GM18858 (cell line): ENCODE results near the gene ZEB2.

Experiments
- ATAC-seq: cut with Tn5 transposase; IDR thresholded peaks from one replicate; pipeline ENCODE4 v1.9.1; 2021; ENCODE audit not compliant: unreplicated experiment

ZEB2 gene

DNA sequence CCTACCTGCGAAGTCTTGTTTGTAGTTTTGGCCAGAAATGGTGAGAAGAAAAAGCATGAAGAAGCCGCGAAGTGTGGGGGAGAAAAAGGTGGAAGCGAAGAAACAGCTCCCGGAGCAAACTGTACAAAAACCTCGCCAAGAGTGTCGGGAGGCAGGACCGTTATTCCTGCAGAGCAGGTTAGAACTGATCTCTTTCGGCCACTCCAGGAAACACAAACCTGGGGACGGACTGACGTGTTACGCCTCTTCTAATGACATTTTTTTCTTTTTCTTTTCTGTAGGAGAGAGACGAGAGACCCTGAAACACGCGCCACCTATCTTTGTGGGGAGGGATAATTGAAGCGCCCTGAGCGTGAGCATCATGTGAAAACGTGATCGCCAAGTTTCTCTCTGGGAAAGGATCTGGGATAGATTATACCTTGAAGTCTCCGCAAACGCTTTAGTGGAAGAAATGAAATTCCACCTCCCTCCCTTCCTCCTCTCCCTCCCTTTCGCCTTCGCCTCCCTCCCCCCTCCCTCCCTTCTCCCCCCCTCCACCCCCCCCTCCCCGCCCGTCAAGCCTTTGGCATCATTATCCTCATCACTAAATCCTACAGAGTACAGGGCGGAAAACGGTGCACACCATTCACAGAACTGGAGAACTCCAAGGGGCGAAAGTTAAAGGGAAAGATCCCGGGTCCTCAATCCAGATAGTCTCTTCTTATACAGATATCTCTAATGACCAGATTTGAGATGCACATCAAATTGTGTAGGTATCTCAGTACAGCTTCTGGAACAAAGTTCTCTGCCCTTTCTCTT, at the start of gene ZEB2:
Gene ZEB2, minus strand, starts transcription at position 186 of the 798 bp plus-strand sequence. CDS start 2,769 bp downstream, outside the sequence.
- ATAC-seq: no peak

DNA sequence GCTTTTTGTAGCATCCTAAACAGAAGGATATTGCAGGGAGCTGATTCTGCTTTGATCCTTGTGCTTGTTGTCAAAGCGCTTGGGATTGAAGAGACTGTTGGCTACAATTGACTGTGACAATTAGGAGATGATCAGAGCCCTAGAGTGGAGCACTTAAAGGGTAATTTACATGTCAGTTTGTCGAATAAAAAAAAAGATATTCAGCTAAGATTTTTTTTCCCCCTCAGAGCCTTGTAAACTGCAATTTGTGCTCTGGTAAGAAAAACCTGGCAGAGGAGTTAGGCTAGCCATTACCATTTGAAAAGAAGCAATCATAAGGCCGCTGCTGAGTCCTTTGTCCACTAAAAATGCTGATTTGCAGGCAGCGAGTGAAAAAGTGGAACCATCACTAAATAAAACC, 47.8 kb upstream of the ZEB2 start:
- no peak for ATAC-seq

DNA sequence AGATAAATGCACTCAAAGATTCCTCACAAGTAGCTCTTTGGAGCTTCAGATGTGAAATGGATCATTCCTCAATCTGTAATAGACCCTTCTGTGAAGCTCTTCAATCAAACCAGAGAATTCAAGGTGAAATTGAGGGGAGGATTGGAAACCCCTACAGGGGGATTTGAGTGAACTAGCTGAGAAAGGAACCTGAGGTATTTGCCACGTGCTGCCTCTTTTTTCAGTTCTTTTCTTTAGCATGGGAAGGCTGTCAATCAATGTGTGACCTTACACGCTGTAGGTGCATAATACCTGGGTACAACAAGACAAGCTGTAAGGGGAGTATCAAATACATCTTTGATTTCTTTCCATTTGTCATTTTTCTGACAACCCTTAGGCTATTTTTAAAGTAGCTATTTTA, 46.5 kb upstream of the ZEB2 start:
- ATAC-seq: no peak

DNA sequence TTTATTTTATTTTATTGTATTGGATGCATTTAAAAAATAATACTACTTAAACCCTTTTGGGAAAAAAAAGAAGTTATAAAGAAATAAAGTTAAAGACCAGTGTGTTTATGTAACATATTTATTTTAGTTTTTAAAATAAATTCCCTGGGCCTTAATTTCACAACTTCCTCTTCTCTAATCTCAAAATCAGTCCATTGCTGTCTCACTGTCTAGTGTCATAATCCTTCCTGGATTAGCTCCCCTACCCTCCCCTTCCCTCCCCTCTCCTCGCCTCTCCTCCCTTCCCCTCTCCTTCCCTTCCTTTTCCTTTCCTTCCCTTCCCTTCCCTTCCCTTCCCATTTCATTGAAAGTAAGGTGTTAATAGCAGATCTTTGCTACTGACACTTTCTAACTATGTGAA, 40.3 kb upstream of the ZEB2 start:
- no peak for ATAC-seq

DNA sequence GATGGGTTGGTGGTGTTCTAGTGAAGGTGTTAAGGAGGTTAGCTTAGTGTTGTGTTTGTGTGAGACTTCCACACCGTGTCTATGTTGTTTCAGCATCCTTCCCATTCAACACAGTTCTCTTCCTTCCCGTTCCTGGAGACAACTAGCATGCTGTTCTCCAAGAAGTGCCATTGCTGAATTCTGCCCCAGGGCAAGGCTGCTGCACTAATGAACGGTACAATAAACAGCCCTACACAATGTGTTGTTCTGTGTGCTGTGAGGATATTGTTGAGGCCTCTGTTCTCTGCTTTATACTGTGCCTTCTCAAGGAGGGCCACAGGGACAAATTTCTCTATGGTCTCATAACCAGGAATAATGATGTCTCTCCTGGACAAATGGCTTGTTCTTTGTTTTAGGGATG, 39.8 kb upstream of the ZEB2 start:
- ATAC-seq: no peak

DNA sequence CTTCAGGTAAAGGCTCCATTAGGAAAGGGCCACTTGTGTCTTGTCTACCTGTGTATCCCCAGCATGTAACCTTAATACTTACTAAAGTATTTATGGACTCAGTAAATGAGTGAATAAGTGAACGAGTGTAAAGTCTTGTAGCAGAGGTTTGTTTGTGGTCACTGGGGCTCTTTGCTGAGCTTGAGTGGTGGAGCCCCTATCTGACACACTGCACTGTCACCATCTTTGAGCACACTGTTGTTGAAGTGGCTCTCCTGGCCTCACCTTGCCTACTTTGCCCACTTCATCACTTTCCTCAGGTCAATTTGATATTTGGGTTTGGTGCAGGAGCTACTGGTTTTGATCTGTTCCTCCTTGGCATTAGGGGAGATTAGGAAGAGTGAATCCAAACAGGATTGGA, 39.3 kb upstream of the ZEB2 start:
- no peak for ATAC-seq

DNA sequence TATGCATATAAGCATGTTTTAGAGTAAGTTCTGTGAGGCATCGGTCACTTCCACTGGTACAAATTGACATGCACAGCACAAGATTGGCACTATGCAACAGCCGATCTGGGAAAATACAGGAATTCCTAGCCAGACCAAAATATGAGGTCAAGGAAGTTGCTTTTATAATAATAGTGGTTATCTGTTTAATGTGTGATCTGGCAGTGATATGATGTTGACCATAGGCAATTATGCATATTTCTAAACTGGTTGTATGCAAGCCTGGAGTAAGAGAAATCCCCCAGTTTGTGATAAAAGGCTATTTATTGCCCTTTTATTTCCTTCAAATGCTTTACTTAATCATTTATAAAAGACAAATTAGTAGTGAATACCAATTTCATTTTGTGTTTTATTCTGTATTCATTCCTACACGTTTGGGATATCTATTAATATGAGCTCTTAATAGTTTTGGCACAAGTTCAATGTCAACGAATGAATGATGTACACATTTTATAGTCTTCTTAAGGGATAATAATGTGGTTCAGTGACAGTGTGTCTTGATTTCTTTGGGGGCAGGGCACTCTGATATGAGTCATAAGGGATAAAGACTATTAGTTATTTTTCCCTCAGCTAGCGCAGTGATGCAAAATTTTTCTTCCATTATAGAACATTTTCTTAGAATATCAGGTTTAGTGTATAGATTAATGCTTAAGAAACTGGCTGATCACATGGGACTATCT, 34.7 kb upstream of the ZEB2 start:
- no peak for ATAC-seq

DNA sequence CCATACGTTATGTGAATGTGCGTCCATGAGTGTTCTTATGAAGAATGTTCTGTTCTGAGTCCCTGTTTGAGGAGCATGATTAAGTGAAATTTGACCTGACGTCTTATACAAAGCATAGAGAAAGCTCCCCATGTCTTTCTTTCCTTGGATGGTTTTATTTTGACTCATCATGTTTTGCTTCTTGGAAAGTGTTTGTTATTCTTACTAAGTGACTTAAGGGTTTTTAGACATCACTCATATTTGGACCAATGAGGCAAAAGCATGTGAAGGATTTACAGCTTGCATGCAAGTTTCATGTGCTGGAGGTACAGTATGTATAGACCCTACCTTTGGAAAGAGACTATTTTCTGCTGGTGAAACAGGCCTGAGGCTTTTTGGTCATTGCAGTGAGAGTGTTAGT, 33.5 kb upstream of the ZEB2 start:
- no peak for ATAC-seq

DNA sequence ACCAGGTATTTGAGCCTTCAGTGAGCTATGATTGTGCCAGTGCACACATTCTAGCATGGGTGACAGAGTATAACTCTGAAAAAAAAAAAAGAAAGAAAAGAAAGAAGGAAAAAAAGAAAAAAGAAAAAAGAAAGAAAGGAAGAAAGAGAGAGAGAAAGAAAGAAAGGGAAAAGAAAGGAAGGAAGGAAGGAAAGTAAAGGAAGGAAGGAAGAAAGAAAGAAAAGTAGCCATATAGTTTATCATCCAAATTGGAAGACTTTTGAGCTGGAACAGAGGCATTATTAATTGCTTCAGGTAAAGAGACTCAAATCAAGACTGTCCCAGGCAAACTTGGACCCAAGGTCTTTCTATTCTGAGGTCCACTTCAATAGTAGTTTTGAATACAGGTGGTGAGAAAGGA, 32.9 kb upstream of the ZEB2 start:
- no peak for ATAC-seq

DNA sequence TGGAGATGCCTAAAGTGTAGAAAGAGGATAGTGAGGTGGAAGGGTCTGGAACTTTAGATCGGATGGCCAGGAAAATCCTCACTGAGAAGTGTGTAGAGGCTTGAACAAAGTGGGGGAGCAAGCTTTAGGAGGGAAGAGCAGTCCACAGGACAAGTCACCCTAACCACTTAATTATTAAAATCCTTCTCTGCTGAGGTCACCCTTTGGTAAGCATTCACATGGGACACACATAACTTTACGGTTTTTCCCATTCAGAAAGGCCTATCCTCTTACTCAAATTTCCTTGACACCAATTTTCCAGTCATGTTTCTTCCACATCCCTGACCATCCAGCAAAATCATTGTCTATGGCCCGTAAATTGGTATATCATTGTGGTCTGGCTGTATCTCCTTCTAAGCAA, 31.0 kb upstream of the ZEB2 start:
- ATAC-seq: no peak

DNA sequence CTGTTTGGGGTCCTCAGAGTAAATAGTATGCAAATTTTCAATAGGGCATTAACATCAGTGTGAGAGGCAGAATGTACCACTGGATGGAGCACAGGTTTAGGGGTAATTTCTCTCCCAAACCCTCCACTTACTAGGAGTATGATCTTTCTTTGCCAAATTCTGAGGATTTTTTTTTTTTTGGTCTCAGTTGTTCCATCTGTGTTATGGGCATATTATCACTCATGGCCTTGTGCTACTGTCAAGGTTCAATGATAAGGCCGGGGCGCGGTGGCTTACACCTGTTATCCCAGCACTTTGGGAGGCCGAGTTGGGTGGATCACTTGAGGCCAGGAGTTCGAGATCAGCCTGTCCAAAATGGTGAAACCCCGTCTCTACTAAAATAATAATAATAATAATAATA, 30.2 kb upstream of the ZEB2 start:
- no peak for ATAC-seq

DNA sequence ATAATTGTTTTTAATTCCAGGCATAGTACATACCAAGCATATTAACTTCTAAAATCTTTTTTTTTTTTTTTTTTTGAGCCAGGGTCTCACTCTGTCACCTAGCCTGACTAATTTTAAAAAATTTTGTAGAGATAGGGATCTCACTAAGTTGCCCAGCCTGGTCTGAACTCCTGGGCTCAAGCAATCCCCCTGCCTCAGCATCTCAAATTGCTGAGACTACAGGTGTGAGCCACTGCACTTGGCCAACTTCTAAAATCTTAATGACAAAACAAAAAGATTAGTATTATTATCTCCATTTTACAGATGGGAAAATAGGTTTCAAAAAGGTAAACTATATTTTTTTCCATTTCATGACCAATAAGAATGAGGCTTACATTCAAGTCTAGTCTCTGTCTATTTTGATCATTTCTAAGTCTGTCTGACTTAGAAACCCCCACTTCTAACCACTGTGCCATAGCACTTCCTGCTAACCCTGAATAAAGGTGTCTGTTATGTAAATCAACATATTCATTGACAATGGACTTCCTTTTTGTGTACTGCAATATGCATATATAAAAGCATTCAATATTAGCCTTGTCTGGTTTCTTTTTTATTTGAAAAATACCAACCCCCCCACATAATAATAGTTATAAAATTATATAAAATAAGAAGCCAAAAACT, 28.7 kb upstream of the ZEB2 start:
- peak; percentile 87 for ATAC-seq

DNA sequence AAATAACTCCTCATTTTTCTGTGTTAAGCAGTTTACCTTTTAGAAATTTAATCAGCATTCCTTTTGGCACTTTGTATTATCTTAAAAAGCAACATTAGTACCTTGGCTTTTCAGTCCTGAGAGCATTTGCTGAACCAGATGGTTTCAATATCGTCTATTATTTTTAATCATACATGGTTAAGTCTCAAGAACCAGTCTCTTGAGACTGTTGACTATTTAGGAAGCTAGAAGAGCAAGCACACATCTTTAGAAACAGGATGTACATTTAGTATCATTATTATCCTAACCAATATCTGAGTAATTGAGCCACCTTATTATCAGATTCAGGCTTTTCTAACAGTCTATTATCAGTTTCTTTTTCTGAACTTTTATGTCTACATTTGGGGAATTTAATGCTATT, 28.2 kb upstream of the ZEB2 start:
- no peak for ATAC-seq

DNA sequence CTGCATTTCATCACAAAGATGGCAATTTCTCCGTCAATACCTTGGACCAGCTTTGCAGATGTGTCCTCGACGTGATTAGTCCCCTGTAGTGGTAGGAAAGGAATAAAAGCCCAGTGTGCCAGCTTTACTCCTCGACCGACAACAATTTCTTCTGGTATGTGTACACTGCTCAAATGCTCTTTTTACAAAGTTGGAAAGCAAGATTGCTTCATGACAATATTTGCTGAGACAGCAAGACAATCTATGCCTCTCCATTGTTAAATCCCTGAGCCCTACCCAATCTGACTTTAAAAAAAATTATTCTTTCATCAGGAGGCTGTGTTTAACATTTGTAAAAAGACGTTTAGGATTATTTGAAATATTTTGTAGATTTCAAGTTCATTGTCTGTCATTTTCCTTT, 27.6 kb upstream of the ZEB2 start:
- no peak for ATAC-seq

DNA sequence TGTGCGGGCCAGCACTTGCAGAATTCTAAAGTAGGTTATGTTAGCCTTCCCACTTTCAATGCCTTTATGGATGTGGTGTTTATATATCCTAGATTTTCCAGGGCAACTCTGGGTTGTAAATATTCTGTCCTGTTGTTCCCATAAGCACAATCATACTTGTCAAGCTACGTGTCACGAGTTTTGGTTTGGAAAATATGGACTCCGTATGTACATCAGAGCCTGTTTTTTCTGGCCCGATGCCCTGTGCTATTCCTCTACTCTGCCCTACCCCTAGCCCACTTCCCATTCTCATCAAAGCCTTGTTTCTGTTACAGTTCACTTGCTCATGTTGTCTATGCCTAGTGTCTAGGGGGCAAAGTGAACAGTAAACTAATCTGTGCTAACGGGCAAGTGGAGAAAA, 27.0 kb upstream of the ZEB2 start:
- no peak for ATAC-seq

DNA sequence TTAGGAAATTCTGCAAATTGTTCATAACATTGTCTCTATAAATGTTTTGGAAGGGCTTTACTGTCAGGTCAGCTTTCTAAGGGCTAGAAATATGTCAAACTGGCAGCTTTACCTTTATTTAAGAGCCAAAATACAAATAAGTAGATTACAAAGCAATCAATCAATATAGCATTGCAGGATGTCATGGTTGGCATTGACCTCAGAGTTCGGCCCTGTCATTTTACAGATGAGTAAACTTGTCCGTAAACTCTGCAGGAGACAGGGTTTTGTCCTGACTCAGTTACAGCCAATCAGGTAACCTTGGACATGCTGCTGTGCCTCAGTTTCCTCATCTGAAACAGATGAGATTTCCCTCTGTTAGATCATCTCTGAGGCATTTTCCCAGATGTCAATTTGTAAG, 25.9 kb upstream of the ZEB2 start:
- ATAC-seq: no peak

DNA sequence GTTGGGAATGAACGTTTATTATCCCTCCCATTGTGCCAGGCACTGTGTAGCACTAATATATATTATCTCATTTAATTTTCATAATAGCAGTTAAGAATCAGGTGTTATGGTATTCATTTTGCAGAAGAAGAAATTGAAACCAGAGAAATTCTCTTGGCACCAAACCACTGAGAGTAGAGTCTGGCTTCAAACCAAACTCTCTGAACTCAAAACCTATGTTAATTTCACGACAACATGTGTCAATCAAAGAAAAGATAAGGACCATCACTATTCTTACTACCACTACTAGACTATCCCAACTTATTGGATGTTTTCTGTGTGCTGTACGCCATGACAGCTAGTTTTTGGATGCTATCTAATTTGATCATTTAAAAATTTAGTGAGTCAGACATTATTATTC, 24.1 kb upstream of the ZEB2 start:
- ATAC-seq: no peak

DNA sequence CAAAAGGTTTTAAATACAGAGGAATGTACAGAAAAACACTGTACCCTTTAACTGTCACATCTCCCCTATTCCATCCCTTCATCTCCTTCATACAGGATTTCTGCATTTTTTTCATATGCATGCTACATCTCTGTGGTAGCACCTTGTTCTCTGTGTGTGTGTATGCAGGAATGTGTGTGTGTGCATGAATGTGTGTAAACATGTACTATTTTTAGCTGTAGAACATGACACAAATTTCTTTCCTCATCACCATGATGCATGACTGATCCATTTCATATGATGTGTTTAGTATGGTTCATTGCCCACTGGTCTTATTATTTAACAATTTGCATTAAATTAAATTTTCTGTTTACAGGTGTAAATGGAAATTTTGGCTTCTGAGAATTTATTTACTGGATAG, 21.5 kb upstream of the ZEB2 start:
- no peak for ATAC-seq

DNA sequence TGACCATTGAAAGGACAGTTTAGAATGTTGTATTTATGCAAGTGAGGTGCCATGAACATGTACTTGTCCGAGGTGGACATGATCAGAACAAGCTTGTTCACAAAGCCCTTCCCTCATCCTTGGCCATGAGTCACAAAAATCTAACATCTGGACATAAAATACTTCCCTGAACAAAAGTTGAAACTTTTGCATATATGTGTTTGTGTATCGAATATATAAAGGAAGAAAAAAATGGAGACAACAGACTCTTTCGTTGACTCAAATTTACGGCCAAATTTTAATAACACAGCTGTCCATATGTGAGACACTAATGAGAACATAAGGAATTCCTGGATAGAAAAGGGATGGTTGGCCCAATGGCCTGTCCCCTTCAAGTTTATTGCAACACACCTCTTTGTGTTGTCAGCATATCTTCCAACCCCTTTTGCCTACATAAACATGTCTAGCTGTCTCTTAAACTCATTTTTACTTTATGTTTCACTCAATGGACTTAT, 19.4 kb upstream of the ZEB2 start:
- ATAC-seq: no peak

DNA sequence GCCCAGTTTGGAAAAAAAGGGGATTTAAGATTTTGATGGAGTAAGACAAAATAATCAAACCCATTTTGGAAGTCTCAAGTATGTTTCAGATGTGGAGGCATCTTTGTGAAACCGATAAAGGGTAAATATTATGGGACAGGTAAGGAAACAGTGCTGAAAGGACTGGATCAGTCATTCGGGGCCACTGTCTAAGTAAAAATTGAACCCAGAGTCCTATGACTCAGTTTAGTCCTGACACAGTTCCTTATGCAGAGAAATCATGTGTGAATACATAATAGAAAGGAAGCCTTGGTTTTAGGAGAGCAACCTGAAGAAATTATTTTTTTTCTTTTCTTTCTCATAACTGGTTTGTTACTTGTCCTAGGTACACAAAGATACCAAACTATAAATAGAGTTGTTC, 15.4 kb upstream of the ZEB2 start:
- no peak for ATAC-seq

DNA sequence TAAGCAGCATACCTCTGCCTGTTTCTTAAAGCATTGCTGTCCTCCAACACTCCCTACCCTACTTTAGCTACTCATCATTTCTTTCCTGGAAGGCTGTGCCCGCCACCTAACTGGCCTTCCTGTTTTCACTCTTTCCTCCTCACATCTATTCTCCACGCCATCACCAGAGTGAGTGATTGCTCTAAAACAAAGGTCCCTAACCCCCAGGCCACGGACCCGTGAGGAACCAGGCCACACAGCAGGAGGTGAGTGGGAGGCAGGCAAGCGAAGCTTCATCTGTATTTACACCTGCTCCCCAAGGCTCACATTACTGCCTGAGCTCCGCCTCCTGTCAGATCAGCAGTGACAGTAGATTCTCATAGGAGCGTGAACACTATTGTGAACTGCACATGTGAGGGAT, 13.3 kb upstream of the ZEB2 start:
- no peak for ATAC-seq

DNA sequence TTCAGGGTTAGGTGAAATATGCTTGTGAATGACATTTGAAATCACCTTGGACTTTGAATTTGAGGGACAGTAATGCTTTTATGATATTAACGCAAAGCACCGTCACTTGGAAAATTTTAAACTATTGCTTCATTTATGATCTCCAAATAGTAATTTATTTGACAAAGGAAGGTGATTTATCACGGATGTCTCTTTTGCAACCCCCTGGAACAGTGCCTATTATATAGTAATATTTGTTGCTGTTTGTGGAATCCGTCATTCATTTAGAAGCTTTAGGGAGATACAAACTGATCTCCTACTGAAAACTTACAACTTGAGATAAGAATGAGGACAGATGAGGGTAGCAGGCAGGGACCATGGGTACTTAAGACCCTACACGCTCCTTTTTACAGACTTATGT, 10.7 kb upstream of the ZEB2 start:
- no peak for ATAC-seq
